LNCAP (cell line): Measurements from ENCODE around the gene MYH14.

Experiments used
- TF ChIP-seq, protein P1 (sequence below): fragments of 450-650 bp; IDR thresholded peaks from 2 replicates; pipeline ENCODE4 v1.5.1; 2017; ENCODE audit warnings: mild to moderate bottlenecking

Gene MYH14

DNA sequence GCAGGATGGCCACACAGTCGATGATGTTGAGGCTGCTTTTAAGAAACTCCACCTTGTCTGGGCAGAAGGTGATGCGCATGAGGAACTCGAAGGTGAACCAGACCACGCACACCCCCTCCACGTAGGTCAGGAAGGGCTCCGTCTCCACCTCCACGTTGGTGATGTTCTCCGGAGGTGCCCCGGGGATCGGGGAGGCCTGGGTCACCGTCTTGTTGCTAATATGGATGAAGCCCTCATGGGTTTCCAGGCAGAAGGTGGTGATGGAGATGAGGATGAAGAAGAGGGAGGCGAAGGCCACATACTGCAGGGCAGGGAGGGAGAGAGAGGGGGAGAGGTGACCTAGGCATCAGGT lies 120.3 kb downstream of the MYH14 start:
- TF ChIP-seq, protein P1, sequence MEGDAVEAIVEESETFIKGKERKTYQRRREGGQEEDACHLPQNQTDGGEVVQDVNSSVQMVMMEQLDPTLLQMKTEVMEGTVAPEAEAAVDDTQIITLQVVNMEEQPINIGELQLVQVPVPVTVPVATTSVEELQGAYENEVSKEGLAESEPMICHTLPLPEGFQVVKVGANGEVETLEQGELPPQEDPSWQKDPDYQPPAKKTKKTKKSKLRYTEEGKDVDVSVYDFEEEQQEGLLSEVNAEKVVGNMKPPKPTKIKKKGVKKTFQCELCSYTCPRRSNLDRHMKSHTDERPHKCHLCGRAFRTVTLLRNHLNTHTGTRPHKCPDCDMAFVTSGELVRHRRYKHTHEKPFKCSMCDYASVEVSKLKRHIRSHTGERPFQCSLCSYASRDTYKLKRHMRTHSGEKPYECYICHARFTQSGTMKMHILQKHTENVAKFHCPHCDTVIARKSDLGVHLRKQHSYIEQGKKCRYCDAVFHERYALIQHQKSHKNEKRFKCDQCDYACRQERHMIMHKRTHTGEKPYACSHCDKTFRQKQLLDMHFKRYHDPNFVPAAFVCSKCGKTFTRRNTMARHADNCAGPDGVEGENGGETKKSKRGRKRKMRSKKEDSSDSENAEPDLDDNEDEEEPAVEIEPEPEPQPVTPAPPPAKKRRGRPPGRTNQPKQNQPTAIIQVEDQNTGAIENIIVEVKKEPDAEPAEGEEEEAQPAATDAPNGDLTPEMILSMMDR = no peak

DNA sequence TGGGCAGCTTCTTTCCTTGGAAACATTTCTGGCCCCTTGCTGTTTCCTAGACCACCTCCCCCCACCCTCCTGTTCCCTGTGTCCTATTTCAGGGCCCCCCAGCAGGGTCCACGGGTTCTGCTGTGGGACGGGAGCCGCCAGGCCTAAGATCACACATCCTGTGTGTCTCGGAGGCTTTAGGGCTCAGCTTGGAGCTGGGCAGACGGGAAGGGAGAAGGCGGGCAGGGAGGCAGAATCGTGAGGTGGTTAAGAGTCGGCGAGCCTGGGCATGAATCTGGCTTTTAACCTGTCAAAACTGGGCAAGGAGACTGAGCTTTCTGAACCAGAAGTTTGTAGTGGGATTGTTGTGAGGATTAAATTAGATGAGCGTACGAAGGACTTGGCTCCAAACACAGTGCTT lies 120.9 kb downstream of the MYH14 start:
- TF ChIP-seq, protein P1 = no peak

DNA sequence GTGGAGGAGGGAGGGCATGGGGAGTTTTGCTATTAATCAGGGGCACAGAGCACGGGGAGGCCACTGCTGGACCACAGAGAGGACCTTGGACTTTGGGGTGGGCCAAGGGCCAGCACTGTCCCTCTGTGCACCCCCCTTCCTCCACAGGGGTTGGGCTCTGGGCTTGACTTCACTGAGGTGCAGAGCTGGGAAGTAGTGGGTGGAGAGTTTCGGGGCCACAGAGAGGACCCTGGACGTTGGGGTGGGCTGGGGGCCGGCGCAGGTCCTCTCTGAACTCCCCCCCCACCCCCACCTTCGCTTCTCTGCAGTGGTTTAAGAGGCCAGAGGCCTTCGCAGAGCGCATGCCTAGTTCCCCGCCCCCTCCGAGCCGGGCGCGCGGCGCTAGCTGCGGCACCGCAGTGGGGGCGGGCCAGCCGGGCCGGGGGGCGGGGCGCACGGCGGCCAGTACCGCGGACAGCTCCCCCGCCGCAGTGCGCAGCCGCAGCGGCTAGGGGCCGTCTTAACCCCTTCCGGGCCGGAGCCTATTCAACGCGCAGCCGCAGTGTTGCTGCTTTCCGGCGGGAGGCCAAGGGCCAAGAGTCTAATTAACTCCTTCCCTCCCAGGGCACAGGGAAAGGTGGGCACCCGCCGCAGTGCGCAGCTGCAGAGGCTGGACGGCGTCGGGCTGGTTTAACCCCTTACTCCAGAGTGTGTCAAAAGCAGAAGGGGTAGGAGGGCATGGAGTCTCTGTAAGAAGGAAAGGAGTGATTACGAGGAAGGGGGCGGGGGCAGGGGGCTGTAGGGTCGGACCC lies 122.1 kb downstream of the MYH14 start:
- TF ChIP-seq, protein P1 = no peak

DNA sequence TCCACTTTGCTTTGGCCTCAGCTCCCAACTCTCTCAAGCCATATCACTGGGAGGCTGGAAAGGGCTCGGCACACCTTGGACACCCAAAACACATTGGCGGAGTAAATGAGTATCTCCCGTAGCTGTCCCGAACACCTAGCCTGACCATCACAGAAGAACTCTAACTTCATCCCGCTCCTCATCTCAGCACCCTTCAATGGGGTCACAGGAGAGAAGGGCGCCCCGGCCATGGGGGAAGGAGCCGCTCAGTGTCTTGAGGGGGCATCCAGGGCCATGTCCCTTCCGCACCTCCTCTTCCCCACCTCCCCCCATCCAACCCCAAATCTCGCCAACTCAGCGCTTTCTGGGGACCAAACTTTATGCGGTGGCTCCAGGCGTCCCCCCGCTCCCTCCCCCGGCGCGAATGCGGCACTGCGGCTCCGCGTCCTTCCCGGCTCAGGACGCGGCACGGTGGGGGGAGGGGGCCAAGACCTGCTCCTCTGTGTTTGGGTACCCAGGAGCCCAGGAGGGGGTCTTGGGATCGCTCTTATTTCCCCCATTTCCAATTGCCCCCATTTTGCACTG lies 122.8 kb downstream of the MYH14 start:
- TF ChIP-seq, protein P1 = no peak

DNA sequence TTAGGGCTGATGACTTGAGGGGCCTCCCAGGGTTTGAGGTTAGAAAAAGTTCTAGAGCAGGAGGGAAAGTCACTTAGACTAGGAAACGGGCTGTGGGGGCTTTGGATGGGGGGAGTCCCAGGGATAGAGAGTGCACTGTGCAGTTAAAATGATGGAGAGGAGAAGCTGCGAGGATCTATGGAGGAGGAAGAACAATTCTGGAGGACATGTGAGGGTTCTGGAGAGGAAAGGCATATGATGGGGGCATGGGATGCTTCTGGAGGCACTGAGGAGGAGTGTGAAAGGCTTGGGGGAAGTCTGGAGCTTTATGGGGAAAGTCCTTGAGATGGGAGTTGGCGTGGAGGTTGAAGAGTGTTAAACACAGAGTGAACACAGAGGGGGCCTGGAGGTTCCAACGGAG lies 123.6 kb downstream of the MYH14 start:
- TF ChIP-seq, protein P1 = no peak

DNA sequence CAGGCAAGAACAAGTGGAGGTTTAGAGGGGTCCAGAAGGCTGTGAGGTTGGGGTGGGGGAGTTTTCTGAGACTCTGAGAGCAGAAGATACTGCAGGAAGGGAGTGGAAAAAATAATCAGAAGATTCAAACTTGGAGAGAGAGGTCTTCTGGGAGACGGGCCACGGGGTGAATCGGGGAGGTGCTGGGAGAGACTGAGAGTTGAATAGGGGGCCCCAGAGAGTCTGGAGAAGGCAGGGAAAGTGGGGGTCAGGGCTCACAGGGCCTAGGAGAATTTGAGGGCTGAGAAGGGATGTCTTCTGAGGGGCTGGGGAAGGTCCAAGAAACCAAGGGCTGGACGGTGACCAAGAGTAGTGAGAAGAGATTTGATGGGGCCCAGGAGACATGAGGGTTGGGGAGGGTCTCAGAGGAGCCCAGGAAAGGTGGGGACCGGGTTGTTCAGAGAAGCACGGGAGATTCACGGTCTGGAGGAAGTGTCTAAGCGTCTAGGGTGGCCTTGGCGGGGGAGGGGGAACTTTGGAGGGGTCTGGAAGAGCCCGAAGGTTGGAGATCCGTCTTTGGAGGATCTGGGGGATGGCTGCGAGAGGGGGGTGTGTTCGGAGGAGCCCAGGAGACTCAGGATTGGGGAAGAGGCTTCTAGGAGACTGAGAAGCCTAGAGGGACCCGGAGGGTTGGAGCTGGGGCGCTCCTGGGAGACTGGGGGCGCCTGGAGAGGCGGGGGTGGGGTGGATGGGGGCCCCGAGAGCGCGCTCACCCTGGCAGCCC lies 124.2 kb downstream of the MYH14 start:
- TF ChIP-seq, protein P1 = no peak

DNA sequence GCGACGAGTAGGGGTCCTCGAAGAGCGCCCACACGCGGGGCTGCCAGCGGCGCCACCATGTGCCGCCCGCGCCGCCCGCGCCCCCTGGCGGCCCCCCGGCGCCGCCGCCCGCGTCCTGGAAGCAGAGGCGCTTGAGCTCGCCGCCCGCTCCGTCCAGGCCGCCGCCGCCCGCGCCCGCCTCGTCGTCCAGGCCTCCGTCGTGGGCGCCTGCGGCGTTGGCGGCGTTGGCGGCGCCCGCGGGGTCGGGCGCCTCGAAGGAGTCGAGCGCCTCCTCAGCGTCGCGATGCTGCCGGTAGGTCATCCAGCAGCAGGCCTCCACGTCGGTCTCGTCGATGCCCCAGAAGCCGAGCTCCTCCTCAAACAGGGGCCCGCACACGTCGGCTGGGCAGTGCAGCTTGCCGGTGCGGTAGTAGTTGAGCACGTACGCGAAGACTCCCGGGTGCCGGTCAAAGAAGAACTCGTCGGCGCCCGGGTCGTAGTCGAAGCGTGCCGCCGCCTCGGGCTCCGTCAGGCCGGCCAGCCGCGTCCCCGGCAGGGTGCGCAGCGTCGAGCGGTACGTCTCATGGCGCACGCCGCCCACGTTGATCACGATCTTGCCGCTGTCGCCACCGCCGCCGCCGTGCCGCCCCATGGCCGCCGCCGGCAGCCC lies 124.9 kb downstream of the MYH14 start:
- TF ChIP-seq, protein P1 = peak; percentile 31
